NCI-H748 (cell line): ENCODE measurements around the gene ANKS1B.

Experiments
- DNase-seq: peaks from one replicate; lab custom pipeline; 2025; ENCODE audit not compliant: unreplicated experiment; lab: John Stamatoyannopoulos, UW

The ANKS1B gene

DNA sequence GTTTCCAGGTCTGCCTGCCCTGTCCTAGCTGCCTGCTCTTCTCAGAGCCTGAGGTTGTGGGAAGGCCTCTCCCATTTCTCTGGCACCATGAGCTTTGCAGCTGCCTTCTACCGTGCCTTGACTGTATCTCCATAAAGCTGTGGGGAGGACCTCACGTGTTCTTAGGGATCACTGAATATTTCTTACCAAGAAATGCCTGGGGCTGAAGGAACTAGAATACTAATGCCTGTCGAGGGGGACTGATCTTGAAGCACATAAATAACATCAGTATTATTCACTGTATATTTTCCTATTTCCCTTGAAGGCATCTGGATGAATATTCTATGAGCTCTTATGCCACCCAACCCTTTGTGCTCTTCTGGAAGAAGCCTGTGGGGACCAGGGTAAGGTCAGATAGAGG is 1236.3 kb downstream of the ANKS1B start:
- DNase-seq, result no peak

DNA sequence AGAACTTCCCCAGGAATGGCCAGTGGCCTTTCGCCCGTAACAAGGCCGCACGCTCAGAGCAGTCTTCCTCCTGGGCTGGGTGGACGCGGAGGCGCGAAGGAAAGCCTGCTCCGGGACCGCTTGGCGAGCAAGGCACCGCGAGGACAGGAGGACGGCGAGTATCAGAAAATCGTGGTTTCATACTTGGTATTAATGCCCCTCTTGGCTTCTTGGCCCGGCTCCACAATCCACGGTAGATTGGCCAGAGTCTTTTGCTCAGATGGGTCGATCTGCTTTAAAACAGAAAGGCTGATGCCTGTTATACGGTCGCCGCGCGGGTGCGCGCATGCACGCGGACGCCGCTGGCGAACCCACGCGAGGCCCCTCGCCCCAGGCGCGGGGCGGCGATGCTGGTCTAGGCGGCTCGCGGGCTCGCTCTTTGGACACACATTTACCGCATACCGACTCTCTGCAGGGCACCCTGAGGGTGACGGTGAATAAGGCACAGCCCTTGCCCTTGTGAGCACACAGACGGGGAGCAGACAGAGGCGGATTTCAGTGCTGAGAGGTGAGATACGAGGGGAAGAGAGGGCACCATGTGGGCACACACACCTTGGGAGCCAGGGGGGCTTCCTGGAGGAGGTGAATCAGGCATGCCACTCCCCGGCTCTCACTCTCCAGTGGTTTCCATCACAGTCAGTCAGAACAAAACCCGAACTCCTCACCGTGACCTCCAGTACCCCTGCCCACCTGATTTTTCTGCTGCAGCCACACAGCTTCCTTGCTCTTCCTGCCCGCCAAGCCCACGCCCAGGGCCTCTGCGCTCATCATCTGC is 1239.0 kb downstream of the ANKS1B start:
- no peak for DNase-seq

DNA sequence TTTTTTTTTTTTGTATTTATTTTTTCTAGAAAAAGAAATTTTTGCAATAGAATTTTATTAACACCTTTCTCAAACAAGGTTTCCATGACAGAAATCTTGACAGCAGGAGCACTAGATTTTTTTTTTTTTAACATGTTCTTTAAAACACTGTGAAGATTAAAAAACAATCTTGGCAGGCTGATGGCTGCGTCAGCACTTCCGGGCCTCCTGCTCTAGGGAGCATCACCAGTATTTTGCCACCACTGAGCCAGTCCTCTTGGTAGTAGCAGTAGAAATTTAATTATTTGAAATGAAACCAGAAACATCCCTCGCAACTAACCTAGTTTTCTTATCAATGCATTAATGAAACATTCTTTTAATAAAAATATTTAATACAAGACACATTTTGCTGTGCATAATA is 1240.1 kb downstream of the ANKS1B start:
- no peak for DNase-seq

DNA sequence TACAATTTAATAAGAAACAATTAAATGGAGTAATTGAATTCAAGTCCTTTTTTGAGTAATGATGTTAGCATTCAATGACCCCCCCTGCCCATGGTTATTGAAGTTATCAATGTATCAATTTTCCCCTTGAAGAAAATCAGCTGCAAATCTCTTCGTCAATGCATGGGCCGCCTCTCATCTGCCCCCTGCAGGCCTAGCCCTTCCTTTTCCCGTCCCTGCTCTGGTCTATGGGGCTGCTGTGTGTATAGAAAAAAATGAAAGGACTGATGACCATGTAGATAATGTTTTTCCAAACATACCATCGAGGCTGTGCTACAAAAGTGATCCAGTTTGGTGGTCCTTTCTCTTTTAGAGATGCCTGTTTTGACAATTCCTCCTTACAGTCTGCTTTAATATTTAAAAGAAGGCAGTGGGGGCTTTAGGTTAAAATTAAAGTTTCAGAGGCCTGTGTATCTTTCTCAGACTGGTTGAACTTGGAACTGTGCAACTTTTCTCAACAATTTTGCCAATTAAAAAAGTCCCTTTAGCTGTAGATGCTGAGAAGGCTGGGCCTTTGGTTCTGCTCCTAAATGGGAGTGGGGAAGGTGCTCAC is 1241.3 kb downstream of the ANKS1B start:
- no peak for DNase-seq

DNA sequence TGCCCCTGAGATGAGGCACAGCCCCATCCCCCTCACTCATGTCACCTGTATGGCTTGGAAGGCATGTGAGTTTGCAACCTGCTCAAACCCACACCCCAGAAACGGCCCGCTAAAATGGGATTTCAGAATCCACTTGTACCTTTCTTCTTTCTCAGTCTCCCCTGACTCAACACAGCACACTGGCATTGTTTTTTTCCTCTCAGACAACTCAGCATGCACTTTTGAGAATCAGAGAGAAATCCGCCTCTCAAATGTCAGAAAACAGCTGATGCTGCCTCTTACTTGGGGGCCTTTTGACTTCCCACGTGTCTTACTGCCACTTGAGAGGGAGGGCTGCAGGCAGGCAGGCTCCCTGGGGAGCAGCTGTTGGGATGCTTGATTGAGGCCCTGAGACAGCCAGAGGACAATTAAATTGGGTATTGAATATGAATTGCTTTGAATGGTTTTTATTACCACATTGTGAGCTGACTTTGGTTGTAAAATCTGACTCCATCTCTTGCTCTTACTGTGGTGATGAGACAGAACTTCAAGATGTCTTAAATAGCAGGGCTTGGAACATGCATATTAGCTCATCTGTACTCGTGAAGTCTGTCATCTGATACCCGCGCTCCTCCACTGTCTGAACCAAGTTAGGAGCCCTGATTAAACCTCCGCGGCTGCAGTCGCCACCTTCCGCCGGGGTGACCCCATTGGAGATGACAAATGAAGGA is 1243.0 kb downstream of the ANKS1B start:
- peak; percentile 28 for DNase-seq

DNA sequence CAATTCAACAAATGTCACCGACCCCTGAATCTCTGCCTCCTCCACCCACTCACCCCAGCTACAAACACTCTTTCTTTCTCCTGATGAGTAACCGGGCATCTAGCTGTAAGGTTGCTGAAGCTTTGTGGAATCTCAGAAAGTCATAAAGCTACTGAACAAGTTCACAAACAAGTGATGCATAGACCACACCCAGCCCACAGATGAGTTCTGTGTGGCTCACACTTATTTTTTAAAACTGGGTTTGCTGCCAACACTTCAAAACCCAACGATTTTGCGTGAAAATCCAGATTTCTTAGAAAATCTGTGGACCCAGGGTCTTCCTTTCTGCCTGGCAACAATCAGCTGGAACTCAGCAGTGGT is 1243.6 kb downstream of the ANKS1B start:
- DNase-seq, result no peak

DNA sequence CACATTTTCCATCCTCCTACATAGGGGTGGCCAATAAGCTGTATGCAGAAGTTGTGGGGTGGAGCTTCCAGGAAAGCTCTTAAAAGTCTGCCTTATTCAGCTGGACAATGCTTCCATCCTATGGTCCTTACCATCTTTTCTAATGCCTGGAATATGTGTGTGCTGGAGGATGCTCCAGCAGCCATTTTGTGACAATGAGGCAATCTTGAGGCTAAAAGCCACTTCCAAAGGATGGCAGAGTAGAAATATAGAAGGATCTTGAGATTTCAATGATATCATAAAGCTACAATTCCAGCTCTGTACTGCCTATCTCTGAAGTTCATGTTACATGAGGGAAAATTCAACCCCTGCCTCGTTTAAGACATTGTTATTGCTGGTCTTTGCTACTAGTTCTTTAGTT is 1244.0 kb downstream of the ANKS1B start:
- no peak for DNase-seq

DNA sequence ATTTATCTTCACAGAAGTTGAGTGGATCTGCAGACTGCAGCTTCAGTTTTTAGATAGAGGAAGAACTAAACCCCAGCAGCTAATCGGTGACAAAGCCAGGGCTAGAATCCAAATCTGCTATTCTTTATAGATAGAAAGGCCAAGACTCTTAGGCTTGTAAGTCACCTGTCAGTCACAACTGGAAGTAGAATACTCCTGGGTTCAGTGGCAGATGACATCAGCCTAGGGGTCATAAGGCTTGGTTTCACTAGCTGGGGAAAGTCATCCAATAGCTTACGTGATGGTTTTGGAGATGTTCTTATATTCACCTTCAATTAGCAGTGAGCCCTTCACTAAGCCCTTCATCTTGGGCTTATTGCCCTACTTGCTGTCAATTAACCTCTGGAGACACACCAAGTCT is 1246.2 kb downstream of the ANKS1B start:
- no peak for DNase-seq

DNA sequence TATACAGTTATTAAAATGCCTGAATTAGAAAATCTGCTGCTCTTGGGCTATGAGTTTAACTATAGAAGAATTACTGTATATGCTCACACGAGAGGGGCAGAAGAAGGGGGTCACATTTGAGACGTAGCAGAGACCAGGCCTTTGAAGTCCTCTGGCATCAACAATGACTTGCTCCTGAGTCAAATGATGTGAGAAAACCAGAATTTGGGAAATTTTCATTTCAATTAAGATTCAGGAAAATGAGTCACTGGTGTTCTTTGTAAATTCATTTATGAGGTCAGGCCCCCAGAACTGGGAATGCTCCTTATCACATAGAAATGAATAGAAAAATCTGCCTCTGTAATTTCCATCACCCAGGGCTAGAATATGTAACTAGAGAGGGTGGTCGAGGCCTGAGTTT is 1246.7 kb downstream of the ANKS1B start:
- no peak for DNase-seq

DNA sequence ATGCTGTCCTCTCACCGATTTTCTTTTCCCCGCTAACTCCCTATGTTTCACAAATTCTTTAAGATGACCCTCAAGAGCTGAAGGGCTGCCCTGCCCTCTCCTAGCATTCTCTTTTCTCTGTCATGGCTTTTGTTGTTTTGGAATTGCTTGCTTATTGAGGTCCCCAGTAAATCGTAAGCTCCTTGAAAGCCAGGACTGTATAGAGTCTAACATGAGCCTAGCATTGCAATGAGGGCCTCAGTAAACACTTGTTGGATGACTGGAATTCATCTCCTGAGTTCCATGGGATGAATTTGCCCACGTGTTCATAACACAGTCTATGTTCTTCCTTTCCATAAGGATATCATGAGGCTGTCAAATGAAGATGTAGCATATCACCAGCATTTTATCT is 1247.4 kb downstream of the ANKS1B start:
- no peak for DNase-seq

DNA sequence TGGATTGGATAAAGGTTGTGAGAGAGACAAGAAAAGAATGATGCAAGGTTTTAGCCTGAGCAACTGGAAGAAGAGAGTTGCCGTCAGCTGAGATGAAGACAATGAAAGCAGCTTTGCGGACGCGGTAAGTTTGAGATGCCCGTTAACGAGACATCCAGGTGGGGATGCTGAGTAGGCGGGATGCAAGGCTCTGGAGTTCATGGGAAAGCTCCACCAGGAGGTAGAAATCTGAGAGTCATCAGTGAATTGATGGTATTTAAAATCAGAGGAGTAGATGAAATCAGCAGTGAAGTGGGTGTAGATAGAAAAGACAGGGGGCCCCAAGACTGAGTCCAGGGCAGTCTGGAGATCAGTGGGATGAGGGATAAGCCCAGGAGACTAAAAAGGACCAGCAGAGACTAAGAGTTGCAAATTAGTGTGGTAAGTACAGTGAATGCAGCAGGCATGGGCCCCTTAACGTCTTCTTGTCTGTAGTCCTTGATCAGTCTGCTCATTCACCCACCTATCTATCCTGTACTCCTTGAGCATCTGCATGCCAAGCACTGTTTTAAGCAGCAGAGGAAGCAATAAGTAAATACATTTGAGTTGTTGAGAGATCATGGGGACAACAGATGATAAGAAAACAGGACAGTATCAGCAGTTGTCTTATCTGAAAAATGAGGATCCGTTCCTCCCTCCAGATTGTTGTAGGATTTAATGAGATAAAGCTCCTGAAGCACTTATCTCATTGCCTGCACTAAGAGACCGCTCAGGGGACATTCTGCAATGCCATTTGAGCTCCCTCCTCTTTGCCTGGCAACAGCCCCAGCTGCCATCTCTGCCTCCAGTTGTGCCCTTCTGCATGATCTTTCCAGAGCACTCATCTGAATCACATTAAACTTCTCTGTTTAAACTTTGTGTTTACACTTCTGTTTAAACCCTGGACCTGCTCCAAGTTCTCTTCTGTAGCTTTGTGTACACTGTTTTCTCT is 1248.1 kb downstream of the ANKS1B start:
- DNase-seq, result peak; percentile 82

DNA sequence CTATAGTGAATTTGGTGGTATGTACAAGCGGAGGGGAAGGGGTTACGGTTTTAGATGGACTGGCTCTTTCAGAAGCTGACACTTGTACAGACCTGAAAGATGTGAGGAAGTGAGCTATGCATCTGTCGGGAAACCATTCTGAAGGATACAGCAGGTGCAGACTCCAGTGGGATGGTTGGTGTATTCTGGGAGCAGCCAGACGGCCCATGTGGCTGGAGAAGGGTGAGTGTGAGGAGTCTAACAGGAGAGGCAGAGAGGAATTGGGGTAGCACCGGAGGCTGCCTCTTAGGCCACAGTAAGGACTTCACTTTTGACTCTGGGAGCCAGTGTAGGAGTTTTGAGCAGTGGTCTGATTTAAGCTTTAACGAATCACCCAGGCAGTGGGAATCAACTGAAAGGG is 1248.9 kb downstream of the ANKS1B start:
- no peak for DNase-seq

DNA sequence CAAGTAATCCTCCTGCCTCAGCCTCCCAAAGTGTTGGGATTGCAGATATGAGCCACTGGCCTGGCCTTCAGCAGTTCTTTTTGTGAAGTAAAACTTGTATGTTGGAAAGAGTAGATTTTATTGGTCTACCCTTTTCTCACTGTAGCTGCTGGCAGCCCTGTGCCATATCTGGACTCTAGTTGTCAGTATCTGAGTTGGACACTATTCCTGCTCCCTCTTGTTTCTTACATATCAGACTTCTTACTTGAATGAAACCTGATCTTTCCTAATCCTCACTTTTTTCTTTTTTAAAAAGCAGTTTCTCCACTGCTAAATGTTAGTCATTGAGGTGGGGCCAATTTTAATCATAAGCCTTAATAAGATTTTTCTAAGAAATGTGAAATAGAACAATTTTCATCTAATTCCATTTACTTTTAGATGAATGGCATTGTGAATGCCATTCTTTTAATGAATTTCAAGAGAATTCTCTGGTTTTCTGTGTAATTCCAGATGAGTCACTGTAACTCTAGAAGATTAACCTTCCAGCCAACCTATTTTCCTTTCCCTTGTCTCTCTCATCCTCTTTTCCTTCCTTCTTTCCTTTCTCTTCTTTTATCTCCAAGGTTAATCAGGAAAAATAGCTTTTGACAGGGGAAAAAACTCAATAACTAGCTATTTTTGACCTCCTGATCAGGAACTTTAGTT is 1250.9 kb downstream of the ANKS1B start:
- DNase-seq, result no peak

DNA sequence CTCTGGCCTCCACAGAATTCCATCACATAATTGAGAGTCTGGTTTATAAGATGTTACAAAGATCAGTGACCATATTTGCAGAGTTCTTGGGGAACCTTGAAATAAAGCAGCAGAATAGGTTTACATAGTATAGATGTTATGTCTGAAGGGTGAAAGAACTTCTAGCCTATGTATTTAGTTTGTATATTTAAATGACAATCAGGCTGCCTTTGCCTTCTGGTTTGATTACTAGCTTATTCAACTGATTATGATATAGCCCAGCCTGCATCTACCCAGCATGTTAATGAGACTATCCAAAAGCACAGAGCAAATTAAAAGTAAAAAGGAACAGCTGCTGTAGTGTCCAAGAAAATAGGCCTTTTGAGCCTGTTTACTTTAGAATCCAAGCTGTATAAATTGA is 1254.3 kb downstream of the ANKS1B start:
- DNase-seq, result no peak

DNA sequence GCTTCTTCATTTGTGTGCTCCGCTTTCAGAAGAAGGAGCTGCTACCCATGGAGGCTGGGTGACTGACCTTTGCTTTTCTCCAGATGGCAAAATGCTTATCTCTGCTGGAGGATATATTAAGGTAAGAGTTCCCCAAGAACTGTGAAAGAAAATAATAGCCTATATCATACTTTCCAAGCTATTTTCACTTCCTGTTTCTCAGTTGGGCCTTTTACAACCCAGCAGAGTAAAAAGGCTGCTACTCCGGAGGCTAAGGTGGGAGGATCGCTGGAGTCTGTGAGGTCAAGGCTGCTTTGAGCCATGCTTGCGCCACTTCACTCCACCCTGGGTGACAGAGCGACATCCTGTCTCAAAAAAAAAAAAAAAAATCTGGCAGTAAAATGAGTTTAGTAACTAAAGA is 1257.5 kb downstream of the ANKS1B start:
- no peak for DNase-seq

DNA sequence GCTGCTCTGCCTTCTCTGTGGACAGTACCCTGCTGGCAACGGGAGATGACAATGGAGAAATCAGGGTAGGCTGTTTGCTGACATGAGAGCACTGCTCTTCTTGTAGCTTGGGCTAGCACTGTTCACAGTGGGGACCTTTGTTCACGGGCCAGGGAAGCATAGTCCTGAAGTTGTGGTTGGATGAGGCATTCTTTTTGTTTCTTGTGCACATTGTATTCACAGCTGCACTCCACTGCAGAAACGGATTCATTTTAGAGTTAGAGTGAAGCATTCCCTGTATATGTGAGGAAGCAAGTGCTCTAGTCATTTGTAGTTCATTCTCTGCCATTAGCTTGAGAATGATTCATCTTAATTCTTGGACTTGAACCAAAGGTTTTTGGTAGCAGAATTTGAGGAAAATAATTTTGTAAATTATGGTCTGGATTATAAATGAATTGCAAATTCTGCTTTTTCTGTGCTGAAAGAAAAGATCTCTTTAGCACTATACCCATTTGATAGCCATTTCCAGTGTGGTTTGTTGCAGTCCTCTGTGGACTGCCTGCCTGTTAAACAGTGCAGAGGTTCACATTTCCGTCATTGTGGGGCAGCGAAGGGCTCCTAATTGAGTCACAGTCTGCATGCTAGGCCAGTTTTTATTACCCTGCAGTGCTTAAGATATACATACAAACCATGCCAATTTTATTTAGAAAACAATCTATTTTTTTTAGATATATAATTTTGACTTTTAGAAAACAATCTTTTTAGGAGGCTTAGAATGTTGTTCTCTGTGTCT is 1259.1 kb downstream of the ANKS1B start:
- peak; percentile 43 for DNase-seq

DNA sequence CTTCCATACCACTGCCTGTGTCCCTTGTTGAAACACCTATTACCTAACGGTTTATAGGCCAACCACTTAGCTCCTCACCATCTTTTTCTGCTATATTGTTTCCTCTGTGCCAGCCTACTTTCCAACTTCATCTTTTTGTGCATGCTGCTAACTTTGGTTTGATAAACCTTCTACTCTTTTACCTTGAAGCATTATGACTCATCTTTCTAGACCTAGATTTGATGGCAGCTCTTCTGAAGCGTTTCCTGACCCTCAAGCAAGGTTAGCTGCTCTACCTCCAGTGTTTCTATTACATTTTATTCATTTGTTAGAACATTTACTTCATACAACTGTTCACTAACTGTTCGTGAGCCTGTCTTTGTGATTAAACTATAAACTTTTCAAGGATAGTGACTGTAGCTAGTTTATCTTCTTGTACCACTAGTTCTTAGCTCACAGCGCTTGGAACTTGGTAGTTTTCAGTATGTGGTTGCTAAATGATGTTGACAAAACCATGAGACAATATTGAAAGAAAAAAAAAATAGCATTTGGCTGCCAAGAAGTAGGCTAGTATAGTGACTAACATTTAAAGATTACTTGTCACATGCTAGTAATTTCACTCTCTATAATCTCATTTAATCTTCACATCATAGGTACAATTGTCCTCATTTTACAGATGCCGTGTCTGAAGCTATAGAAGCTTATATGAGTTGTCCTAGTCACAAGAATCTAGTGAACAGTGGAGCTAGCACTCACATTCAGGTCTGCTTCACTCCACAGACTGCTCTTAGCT is 1260.2 kb downstream of the ANKS1B start:
- DNase-seq, result no peak

DNA sequence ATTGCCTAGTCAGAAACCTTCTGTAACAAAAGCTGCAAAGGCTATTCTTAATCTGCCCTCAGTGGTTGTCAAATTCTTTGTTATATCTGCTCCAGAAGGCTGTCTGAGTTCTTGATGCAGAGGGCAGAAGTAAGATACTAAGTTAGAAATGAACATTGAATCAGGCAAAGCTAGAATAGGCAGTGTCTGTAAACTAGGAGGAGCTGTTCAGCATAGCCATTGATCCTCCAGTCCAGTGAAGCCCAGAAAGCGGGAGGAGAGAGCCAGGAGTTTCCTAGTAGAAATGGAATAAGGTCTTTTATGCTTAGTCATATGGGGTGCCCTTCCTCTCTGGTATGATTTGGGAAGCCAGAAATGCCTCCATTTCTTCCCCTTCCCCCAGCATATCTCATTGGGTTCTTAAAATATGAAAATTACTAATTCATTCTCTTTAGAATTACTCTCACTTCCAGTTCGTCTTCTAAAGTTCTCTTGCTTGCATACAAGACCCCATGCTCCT is 1263.5 kb downstream of the ANKS1B start:
- DNase-seq, result no peak
